Smooth muscle cell (in vitro differentiated cells): ENCODE data around the gene CHMP5. TPM values are rescaled to one million over a fixed set of nuclear protein-coding genes. Genes with fewer than 3 reads are reported as not detected.

Experiments used
- DNase-seq: peaks from one replicate; lab custom pipeline; 2025; ENCODE audit not compliant: unreplicated experiment; lab: John Stamatoyannopoulos, UW
- H2AFZ ChIP-seq: fragments of 200-600 bp; sonication (generic); 2 replicates; pipeline ENCODE4 v1.6.0; 2016; ENCODE audit warnings: antibody characterized with exemption, low read depth, mild to moderate bottlenecking
- H3F3A ChIP-seq: fragments of 200-600 bp; sonication (generic); 2 replicates; pipeline ENCODE4 v1.6.0; 2017; ENCODE audit warnings: antibody characterized with exemption, low read depth
- H3K27ac ChIP-seq: fragments of 200-600 bp; sonication (generic); 2 replicates; pipeline ENCODE4 v1.5.1; 2016; ENCODE audit warnings: low read depth, mild to moderate bottlenecking
- H3K27me3 ChIP-seq: fragments of 200-600 bp; sonication (generic); 2 replicates; pipeline ENCODE4 v1.6.1; 2016; ENCODE audit warnings: low read depth, mild to moderate bottlenecking
- H3K36me3 ChIP-seq: fragments of 200-600 bp; sonication (generic); 2 replicates; pipeline ENCODE4 v1.5.1; 2016; ENCODE audit warnings: low read depth
- H3K4me1 ChIP-seq: fragments of 200-600 bp; sonication (generic); 2 replicates; pipeline ENCODE4 v1.5.1; 2016; ENCODE audit warnings: low read depth
- H3K4me2 ChIP-seq: fragments of 200-600 bp; sonication (generic); 2 replicates; pipeline ENCODE4 v1.6.0; 2016; ENCODE audit warnings: mild to moderate bottlenecking
- H3K4me3 ChIP-seq: fragments of 200-600 bp; sonication (generic); 2 replicates; pipeline ENCODE4 v1.5.1; 2016; ENCODE audit warnings: mild to moderate bottlenecking
- H3K79me2 ChIP-seq: fragments of 200-600 bp; sonication (generic); 2 replicates; pipeline ENCODE4 v1.6.0; 2016; ENCODE audit warnings: low read depth, mild to moderate bottlenecking
- H3K9ac ChIP-seq: fragments of 200-600 bp; sonication (generic); 2 replicates; pipeline ENCODE4 v1.6.0; 2016; ENCODE audit warnings: low read depth
- H3K9me3 ChIP-seq: fragments of 200-600 bp; sonication (generic); replicated peaks from 2 replicates; pipeline ENCODE4 v1.5.1; 2016; ENCODE audit warnings: low read depth
- H4K20me1 ChIP-seq: fragments of 200-600 bp; sonication (generic); 2 replicates; pipeline ENCODE4 v1.6.0; 2016; ENCODE audit warnings: low read depth
- WGBS: methylation state at CpG from one replicate; pipeline ENCODE4 v1.1.7; 2016; ENCODE audit warnings: low lambda C conversion rate; 5-methylcytosine and 5-hydroxymethylcytosine counted together
- polyA plus RNA-seq: library from polyadenylated mRNA; unstranded; fragments of >200 nt; fragmentation: Nextera tagmentation; extraction: Ambion mirVana; gene quantifications from 2 replicates; pipeline ENCODE4 v1.2.1, GENCODE V29; 2016
- total RNA-seq: library from RNA; depleted of rRNA; stranded (reverse); fragments of >200 nt; gene quantifications from 2 replicates; pipeline ENCODE4 v1.2.3, GENCODE V29; 2014
- TF ChIP-seq, protein P1 (sequence below): fragments of 200-600 bp; sonication (generic); IDR thresholded peaks from 2 replicates; pipeline ENCODE4 v1.5.1; 2017; ENCODE audit warnings: borderline replicate concordance, mild to moderate bottlenecking, antibody characterized with exemption; ENCODE audit not compliant: insufficient read depth, poor library complexity, severe bottlenecking

CHMP5 gene
- total and polyA plus RNA-seq, 2 experiments from 2014 or later: 99.3 to 112 TPM

DNA sequence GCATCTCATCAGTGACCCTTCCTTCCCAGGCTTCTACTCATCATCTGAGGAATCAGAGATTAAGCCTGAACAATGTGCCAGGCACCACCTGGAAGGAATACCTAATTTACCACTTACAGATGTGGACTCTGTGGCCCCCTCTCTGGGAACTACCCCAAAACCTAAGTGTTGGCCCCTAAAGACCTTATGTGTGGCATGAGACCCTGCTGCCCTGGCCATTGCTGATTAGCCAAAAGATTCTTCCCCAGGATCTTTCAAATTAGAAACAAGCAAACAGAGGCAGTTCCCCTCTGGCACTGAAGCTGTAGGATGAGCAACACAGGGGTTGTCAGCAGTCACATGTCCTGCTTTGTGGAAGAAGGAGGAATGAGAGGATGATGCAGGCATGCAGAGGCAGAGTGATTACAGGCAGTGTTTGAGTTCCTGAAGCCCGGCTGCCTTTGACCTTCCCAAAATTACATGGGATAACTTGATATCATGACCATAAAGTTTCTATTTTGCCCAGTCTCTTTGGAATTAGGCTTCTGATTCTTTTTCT lies 14.3 kb upstream of the CHMP5 start:
- Histone ChIP-seq H3K27ac (peak overlapping the region; percentile 28), H3F3A (no peaks in the 10 kb centered on the region), H3K4me1 (no peaks in the 10 kb centered on the region), H3K27me3 (no peaks in the 10 kb centered on the region), H3K9ac (no peak overlapping the region), H3K4me2 (no peak overlapping the region), H3K36me3 (peaks cover 8% of the 10 kb centered on the region), H3K9me3 (no peaks in the 10 kb centered on the region), H3K4me3 (no peak overlapping the region), H2AFZ (no peak overlapping the region), H4K20me1 (no peaks in the 10 kb centered on the region), H3K79me2 (no peaks in the 10 kb centered on the region)
- TF ChIP-seq, protein P1, sequence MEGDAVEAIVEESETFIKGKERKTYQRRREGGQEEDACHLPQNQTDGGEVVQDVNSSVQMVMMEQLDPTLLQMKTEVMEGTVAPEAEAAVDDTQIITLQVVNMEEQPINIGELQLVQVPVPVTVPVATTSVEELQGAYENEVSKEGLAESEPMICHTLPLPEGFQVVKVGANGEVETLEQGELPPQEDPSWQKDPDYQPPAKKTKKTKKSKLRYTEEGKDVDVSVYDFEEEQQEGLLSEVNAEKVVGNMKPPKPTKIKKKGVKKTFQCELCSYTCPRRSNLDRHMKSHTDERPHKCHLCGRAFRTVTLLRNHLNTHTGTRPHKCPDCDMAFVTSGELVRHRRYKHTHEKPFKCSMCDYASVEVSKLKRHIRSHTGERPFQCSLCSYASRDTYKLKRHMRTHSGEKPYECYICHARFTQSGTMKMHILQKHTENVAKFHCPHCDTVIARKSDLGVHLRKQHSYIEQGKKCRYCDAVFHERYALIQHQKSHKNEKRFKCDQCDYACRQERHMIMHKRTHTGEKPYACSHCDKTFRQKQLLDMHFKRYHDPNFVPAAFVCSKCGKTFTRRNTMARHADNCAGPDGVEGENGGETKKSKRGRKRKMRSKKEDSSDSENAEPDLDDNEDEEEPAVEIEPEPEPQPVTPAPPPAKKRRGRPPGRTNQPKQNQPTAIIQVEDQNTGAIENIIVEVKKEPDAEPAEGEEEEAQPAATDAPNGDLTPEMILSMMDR: no peak
- DNase-seq: no peak
- 80% methylated on average over 1 of the region's 1 CpG for WGBS

DNA sequence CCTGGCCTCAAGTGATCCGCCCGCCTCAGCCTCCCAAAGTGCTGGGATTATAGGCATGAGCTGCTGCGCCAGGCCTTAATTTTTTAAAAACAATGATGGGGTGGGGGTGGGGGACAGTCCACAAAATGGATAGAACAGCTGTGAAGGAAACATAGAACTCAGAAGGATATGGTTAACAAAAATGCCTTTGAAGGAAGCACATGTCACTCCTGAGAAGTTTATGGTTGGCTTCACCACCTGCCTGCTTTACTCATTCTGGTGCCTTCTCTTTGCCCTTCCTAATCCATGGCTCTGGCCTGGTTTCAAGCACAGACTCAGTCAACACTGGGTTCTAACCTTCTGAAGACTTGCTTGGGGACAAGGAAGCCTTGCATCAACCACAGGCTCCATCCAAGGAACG lies 10.6 kb upstream of the CHMP5 start:
- H4K20me1 ChIP-seq: no peaks in the 10 kb centered on the region
- no peaks in the 10 kb centered on the region for H3K4me1 ChIP-seq
- no peaks in the 10 kb centered on the region for H3K79me2 ChIP-seq
- H3K27ac ChIP-seq: no peak overlapping the region
- no peak overlapping the region for H3K4me3 ChIP-seq
- H3F3A ChIP-seq: no peaks in the 10 kb centered on the region
- H3K27me3 ChIP-seq: no peaks in the 10 kb centered on the region
- no peak for DNase-seq
- H3K4me2 ChIP-seq: no peak overlapping the region
- H2AFZ ChIP-seq: no peak overlapping the region
- WGBS: over 99% methylated on average over 4 of the region's 4 CpGs
- H3K36me3 ChIP-seq: peaks cover 26% of the 10 kb centered on the region
- no peak overlapping the region for H3K9ac ChIP-seq
- H3K9me3 ChIP-seq: no peaks in the 10 kb centered on the region
- TF ChIP-seq, protein P1: no peak

DNA sequence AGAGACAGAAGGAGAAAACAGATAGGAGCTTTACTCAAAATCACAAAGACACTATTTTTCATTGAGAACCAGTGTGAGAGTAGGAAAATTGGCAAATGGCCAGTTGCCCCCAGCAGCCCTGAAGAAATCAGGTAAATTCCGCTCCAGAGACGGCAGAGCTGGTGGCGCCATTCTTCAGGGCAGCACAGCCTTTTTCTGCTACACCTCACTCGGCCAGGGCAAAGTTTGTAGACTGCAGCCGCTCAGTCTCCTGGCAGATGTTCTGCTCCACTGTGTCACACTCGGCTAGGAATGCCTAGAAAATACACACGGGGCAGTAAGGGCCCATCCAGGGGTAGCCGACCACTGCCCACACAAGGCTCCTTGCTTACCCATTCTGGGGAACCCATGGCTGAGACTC lies 9.8 kb upstream of the CHMP5 start:
- H3K9me3 ChIP-seq: no peaks in the 10 kb centered on the region
- no peak overlapping the region for H3K27ac ChIP-seq
- no peaks in the 10 kb centered on the region for H3K4me1 ChIP-seq
- DNase-seq: no peak
- H2AFZ ChIP-seq: no peak overlapping the region
- TF ChIP-seq, protein P1: no peak
- H3K27me3 ChIP-seq: no peaks in the 10 kb centered on the region
- H4K20me1 ChIP-seq: no peaks in the 10 kb centered on the region
- H3F3A ChIP-seq: no peaks in the 10 kb centered on the region
- WGBS: 97% methylated on average over 8 of the region's 8 CpGs
- no peak overlapping the region for H3K4me3 ChIP-seq
- H3K9ac ChIP-seq: no peak overlapping the region
- H3K36me3 ChIP-seq: peaks cover 34% of the 10 kb centered on the region
- H3K79me2 ChIP-seq: no peaks in the 10 kb centered on the region
- H3K4me2 ChIP-seq: no peak overlapping the region

DNA sequence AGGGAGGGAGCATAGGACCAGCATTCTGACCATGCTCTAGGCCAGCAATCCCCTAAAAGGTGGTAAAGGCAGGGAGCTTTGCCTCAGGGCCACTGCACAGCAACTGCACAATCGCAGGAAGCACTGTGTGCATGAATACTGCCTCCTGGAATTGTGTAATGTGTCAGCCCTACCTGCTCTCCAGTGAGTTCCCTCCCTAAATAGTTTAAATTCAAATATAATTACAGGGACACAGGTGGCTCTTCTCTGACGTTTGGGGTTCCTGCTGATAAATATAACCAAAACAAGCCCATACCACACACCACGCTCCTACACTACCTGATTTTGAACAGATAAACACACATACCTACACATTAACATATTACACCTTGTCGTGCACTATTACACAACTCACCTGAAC lies 9.4 kb upstream of the CHMP5 start:
- Histone ChIP-seq H3K79me2 (no peaks in the 10 kb centered on the region), H3F3A (no peaks in the 10 kb centered on the region), H3K4me1 (no peaks in the 10 kb centered on the region), H3K27ac (no peak overlapping the region), H3K4me2 (no peak overlapping the region), H3K9ac (no peak overlapping the region), H3K36me3 (peaks cover 39% of the 10 kb centered on the region), H4K20me1 (no peaks in the 10 kb centered on the region), H3K27me3 (no peaks in the 10 kb centered on the region), H3K4me3 (no peak overlapping the region), H3K9me3 (no peaks in the 10 kb centered on the region), H2AFZ (no peak overlapping the region)
- WGBS: 87% methylated on average over 4 of the region's 4 CpGs
- TF ChIP-seq, protein P1: no peak
- DNase-seq: no peak
